ENCODE results near the gene QSOX2.

GRCh38 chr9:136187683-136188586 is 57.7 kb downstream of the QSOX2 start:
- TF ChIP-seq CTCF (IDR thresholded peaks at IDR 0.05) (no peak), POLR2A (IDR thresholded peaks at IDR 0.05) (no peak)

Data from right lobe of liver (tissue), 4 donors.